SKM-1 (cell line): Measurements from ENCODE around the gene PTK6.

ENCODE experiments used
- DNase-seq: peaks from one replicate; lab custom pipeline; 2025; ENCODE audit not compliant: unreplicated experiment; lab: John Stamatoyannopoulos, UW

PTK6 gene

GRCh38 chr20:63532449-63532971 is 4.7 kb downstream of the PTK6 start:
- no peak for DNase-seq

GRCh38 chr20:63531686-63532448 is 5.3 kb downstream of the PTK6 start:
- DNase-seq: no peak

DNA sequence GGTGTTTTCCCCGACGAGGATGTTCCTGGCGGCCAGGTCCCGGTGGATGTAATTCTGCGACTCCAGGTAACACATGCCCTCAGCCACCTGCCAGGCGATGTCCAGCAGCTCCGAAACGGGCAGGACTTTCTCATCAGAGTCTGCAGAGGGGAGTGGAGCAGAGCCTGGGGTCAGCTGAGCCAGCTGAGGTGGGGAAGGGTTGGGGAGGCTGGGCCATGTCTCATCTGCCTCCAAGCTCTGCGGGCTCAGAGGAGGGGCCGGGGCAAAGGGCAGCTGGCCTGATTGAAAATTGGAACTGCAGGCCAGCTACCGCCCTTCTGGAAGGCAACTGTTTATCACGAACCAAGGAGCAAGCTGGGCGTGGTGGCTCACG is 6.4 kb downstream of the PTK6 start:
- no peak for DNase-seq

DNA sequence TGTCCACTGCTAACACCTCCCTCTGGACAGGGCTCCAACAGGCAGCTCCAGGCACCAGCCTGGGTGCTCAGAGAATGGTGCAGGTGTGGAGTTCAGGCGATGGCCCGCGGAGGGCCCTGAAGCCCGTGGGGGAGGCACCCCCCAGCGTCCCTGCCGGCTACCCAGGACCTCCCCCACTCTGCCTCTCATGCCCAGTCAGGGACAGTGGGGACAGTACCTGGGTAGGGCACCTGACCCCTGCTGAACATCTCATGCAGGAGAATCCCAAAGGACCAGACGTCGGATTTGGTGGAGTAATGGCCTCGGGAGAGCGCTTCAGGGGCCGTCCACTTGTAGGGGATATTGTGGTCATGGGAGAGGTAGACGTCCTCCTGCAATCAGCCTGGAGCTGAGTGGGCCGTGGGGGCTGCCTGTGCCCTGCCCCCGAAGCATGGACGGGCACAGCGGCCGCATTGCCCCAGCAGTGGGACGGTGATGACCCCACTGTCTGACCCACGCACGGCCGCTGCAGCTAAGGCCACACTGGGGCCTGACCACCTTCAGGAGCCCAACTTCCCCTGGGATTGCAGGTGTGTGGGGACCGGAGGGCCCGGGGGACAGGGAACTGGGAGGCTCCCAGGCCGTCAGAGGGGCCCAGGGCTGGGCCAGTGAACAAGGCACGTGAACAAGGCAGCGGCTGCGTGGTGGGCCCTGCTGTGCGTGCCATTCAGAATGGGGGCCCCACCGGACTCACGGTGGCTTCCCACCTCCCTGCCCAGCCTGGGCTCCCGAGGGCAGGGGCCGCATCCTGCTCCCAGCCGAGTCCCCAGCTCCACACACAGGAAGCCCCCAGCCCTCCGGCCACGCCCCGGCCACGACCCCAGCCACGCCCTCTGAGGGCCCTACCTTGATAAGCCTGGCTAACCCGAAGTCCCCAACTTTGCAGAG is 7.1 kb downstream of the PTK6 start:
- no peak for DNase-seq

- no peak for DNase-seq
Observed at GRCh38 chr20:63529180-63529860, 7.9 kb downstream of the PTK6 start.

DNA sequence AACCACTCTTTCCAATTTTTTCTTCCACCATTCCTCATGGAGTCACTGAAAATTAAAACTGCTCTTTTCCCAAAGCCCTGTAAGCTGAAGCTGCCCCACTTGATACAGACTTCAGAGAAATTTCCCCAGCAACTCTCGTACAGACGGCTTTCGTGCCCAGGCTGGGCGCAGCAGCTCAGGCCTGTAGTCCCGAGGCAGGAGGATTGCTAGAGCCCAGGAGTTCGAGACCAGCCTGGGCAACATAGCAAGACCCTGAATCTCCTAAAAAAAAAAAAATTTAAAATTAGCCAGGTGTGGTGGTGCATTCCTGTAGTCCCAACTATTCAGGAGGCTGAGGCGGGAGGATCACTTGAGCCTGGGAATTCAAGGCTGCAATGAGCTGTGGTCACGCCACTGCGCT is 10.0 kb downstream of the PTK6 start:
- DNase-seq: no peak

DNA sequence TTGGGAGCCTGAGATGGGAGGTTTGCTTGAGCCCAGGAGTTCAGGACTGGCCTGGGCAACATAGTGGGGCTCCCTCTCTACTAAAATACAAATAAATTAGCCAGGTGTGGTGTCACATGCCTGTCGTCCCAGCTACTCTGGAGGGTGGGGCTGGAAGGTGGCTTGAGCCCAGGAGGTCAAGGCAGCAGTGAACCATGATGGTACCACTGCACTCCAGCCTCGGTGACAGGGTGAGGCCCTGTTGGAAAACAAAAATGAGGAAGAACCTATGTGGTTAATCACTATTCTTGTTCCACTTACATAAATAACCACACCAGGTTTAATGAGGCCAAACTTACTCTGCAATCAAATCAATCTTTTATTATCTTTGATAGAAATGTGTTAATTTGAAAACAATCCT is 11.2 kb downstream of the PTK6 start:
- no peak for DNase-seq

GRCh38 chr20:63525185-63525584 is 12.0 kb downstream of the PTK6 start:
- DNase-seq: no peak

- DNase-seq: no peak
Observed at GRCh38 chr20:63522981-63523611, 14.1 kb downstream of the PTK6 start.

DNA sequence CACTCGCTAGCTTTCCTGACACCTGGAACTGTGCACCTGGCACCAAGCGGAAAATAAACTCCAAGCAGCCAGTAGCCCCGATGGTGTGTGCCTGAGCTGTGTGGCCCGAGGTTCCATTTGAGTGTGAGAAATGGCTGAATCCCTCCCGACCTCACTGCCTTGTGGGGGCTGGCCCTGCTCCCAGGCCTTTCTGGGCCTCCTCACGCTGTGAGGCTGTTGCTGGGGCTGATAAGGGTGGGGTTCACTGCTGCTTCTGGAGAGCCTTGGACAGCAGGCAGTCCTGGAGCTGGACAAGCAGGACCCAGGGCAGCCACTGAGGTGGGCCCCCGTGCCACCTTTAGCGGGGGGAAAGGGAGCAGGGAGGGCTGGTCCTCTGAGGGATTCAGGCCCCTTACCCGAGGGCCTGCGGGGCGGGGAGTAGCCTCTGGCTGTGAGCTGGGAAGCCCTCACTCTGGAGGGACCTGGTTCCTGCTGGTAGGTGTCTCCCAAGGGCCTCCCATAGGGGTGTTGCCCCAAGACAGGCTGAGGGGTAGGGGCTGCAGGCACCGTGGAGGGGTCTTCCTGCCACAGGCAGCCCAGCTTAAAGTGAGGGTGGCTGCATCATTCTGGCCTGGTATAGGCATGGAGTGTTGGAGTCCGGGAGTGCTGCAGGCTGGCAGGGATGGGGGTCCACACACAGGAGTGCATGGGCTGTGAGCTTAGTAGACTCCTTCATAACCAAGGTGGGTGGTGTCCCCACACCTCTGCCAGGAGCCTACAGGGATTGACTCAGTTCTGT is 14.9 kb downstream of the PTK6 start:
- DNase-seq: no peak

DNA sequence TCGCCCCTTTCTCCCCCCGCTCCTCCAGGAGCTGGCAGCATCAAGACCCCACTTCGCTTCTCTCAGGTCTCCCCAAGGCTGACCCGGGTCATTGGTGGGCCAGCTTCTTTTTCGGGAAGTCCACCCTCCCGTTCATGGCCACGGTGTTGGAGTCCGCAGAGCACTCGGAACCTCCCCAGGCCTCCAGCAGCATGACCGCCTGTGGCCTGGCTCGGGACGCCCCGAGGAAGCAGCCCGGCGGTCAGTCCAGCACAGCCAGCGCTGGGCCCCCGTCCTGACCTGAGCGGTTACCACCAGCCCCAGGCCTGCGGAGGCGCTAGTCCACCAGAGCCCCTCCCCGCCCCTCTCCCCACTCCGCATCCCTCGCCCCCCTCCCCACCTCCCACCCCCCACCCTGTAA is 15.6 kb downstream of the PTK6 start:
- no peak for DNase-seq

DNA sequence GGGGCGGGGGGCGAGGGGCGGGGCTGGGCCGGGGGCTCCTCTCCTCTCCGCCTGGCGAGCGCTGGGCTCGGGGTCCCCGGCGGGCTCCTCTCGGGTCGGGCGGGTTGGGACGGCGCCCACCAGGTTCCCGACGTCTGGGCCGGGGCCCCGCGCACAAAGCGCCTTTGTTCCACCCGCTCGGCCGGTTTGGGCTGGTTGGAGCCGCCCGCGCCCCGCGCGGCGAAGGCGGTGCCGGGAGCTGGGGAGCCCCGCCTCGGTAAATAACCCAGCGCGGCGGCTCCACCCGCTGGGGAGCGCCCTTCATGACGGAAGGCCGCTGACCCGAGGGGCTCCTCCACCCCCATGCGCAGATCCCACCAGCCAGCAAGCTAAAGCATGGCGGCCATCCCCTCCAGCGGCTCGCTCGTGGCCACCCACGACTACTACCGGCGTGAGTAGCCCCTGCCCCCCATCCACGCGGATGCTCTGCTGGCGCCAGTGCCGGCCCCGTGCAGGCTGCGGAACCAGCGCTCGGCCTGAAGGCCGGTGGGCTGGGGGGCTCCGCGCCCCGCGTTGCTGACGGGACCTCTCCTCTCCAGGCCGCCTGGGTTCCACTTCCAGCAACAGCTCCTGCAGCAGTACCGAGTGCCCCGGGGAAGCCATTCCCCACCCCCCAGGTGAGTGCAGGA is 16.1 kb downstream of the PTK6 start:
- DNase-seq: no peak

DNA sequence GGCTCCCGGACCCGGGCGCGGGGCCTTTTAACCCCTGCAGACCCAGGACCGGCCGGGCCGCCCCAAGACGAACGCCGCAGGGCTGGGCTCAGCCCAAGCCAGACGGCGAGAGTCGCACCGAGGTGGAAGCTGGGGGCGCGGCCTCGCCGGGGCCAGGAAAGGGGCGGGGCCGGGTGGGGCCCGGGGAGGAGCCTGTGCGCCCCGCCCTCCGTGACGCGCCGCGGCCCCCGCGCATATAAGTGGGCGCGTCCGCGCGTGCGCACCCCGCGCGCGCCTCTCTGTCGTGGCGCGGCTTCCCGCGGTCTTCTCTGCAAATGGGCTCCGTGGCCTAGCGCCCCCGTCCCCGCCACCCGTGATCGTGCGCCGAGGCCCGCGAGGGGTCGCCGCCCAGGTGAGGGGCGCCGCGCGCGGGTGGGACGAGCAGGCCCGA is 16.7 kb downstream of the PTK6 start, which contains the start of gene PPDPF:
Gene PPDPF (plus strand): TSS at position 262 of the 430 bp plus-strand sequence. CDS start 544 bp downstream, outside the sequence.
- peak; percentile 13 for DNase-seq

GRCh38 chr20:63519668-63520503 is 17.3 kb downstream of the PTK6 start:
- DNase-seq: no peak

DNA sequence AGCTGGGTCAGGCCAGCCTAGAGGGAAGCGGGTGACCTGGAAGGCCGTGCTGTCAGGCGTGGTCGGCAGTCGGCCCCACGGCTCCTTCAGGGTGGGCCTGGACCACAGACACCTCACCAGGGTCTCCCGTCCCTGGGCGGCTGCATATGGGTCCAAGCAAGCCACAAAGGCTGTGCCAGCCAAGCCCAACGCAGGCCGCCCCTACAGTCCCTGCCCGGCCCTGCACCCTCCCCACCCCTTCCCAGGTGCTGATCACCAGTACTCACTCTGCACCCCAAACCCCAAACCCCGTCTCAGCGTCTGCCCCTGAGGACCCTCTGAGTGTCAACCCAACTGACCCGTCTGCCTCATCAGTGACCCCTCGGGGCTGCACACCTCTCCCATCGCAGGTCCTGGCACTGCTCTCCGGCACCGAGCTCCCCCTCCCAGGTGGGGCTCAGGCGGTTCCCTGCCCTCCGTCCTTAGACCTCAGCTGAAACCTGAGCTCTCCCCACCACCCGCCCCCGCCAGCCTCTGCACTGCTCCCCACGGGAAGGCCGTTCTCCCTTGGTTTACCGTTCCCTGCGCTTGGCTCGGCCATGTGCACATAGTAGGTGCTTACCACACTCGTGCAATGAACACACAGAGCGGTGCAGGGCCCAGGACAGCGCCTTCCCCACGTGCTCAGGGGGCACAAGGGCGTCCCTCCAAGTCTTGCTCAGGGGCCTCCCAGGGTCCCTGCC is 18.1 kb downstream of the PTK6 start:
- DNase-seq: no peak

GRCh38 chr20:63518351-63518861 is 18.8 kb downstream of the PTK6 start:
- DNase-seq: no peak

GRCh38 chr20:63517376-63518309 is 19.5 kb downstream of the PTK6 start:
- DNase-seq: no peak
